ENCODE results near the gene TRIP11. TPM values are rescaled to one million over a fixed set of nuclear protein-coding genes. Genes with fewer than 3 reads are reported as not detected.
A peak's percentile ranks its signal among the peaks of the same experiment; 100 is the strongest.

Gene TRIP11
- total and polyA plus RNA-seq, 2 of the 13 experiments (the other 11 are each of a cell fraction or from before 2014, with no cell fraction given) = 10.9 to 32.8 TPM

GRCh38 chr14:91957876-91958313 lies 82.0 kb downstream of the TRIP11 start (continued):
- TF ChIP-seq ARID3A (IDR thresholded peaks at IDR 0.05; ENCODE audit: low read depth, low read length) = peak; percentile 67
- peak; percentile 78; the same call in 1 of the 2 replicates for TF ChIP-seq ZNF501 (CRISPR knock-in tag; IDR thresholded peaks at IDR 0.05)
- TF ChIP-seq PPARG (CRISPR knock-in tag; conservative IDR thresholded peaks at IDR 0.05) = no peak
- no peak for TF ChIP-seq ARHGAP35 (CRISPR knock-in tag; IDR thresholded peaks at IDR 0.05; ENCODE audit: borderline replicate concordance)
- no peak for TF ChIP-seq AHR (CRISPR knock-in tag; IDR thresholded peaks at IDR 0.05)
- peak; percentile 67; the same call in 1 of the 2 replicates for TF ChIP-seq ISL2 (CRISPR knock-in tag; IDR thresholded peaks at IDR 0.05)
- no peak for TF ChIP-seq ZNF616 (CRISPR knock-in tag; IDR thresholded peaks at IDR 0.05; ENCODE audit: low read depth)
- TF ChIP-seq DMAP1 (CRISPR knock-in tag; IDR thresholded peaks at IDR 0.05) = no peak
- TF ChIP-seq RXRB (CRISPR knock-in tag; IDR thresholded peaks at IDR 0.05; ENCODE audit: borderline replicate concordance) = peak; percentile 96
- no peak for TF ChIP-seq ZFP91 (CRISPR knock-in tag; IDR thresholded peaks at IDR 0.05; ENCODE audit: borderline replicate concordance)
- TF ChIP-seq MEF2D (CRISPR knock-in tag; IDR thresholded peaks at IDR 0.05) = peak; percentile 59; the same call in 1 of the 2 replicates
- TF ChIP-seq KLF15 (CRISPR knock-in tag; IDR thresholded peaks at IDR 0.05; ENCODE audit: borderline replicate concordance) = no peak
- no peak for TF ChIP-seq LCORL (IDR thresholded peaks at IDR 0.05)
- peak; percentile 93 for TF ChIP-seq LCORL (CRISPR knock-in tag; IDR thresholded peaks at IDR 0.05)
- peak; percentile 33; the same call in 1 of the 2 replicates for TF ChIP-seq KDM5B (CRISPR knock-in tag; IDR thresholded peaks at IDR 0.05; ENCODE audit: borderline replicate concordance)
- TF ChIP-seq HIVEP1 (CRISPR knock-in tag; IDR thresholded peaks at IDR 0.05) = no peak
- peak; percentile 97 for TF ChIP-seq ZMYM4 (CRISPR knock-in tag; IDR thresholded peaks at IDR 0.05)
- TF ChIP-seq EZH2 (conservative IDR thresholded peaks at IDR 0.05; ENCODE audit: low read depth, low read length) = no peak
- TF ChIP-seq POLR2AphosphoS5 (IDR thresholded peaks at IDR 0.05; ENCODE audit: low read depth, low read length) = no peak
- TF ChIP-seq GTF2F1 (IDR thresholded peaks at IDR 0.05; ENCODE audit: low read length) = no peak
- TF ChIP-seq MAF1 (CRISPR knock-in tag; IDR thresholded peaks at IDR 0.05; ENCODE audit: borderline replicate concordance) = no peak
- TF ChIP-seq CBX5 (CRISPR knock-in tag; IDR thresholded peaks at IDR 0.05; ENCODE audit: borderline replicate concordance) = peak; percentile 80; the same call in 1 of the 2 replicates
- TF ChIP-seq U2AF1 (optimal IDR thresholded peaks at IDR 0.05; ENCODE audit: low read depth, low read length) = no peak
- peak; percentile 42; the same call in 1 of the 2 replicates for TF ChIP-seq CEBPG (CRISPR knock-in tag; IDR thresholded peaks at IDR 0.05)
- peak; percentile 99 for TF ChIP-seq RXRA (CRISPR knock-in tag; IDR thresholded peaks at IDR 0.05)
- TF ChIP-seq FOXA1 (IDR thresholded peaks at IDR 0.05) = no peak
- TF ChIP-seq FOXA1 (CRISPR knock-in tag; IDR thresholded peaks at IDR 0.05) = peak; percentile 65; the same call in 1 of the 2 replicates
- no peak for TF ChIP-seq ZMAT3 (CRISPR knock-in tag; conservative IDR thresholded peaks at IDR 0.05)
- peak; percentile 50 for TF ChIP-seq USF2 (IDR thresholded peaks at IDR 0.05; ENCODE audit: low read depth, low read length)
- TF ChIP-seq USF2 (CRISPR knock-in tag; IDR thresholded peaks at IDR 0.05; ENCODE audit: borderline replicate concordance) = peak; percentile 72; the same call in 1 of the 2 replicates

Measured in HepG2 (cell line).